BLaER1 (cell line): Measurements from ENCODE around the gene ZFAND5.

Source experiments
- H3K27ac ChIP-seq: shearing (Covaris generic); formaldehyde crosslinking; 2 replicates; pipeline ENCODE4 v1.8.1; 2022
- H3K27me3 ChIP-seq: shearing (Covaris generic); formaldehyde crosslinking; 2 replicates; pipeline ENCODE4 v1.8.1; 2022
- H3K36me3 ChIP-seq: shearing (Covaris generic); formaldehyde crosslinking; 2 replicates; pipeline ENCODE4 v1.8.1; 2022
- H3K4me1 ChIP-seq: shearing (Covaris generic); formaldehyde crosslinking; 2 replicates; pipeline ENCODE4 v1.8.1; 2022
- H3K4me2 ChIP-seq: shearing (Covaris generic); formaldehyde crosslinking; 2 replicates; pipeline ENCODE4 v1.8.1; 2022
- H3K4me3 ChIP-seq: shearing (Covaris generic); formaldehyde crosslinking; 2 replicates; pipeline ENCODE4 v1.8.1; 2022
- H3K9ac ChIP-seq: shearing (Covaris generic); formaldehyde crosslinking; 2 replicates; pipeline ENCODE4 v1.8.1; 2022
- H3K9me3 ChIP-seq: shearing (Covaris generic); formaldehyde crosslinking; 2 replicates; pipeline ENCODE4 v1.8.1; 2022
- H4K20me1 ChIP-seq: shearing (Covaris generic); formaldehyde crosslinking; 2 replicates; pipeline ENCODE4 v1.8.1; 2022
- Cebpa-rat ChIP-seq: shearing (Covaris generic); IDR thresholded peaks from 2 replicates; pipeline ENCODE4 v1.8.1; 2022

Gene ZFAND5

GRCh38 chr9:72333709-72334108 is 31.3 kb downstream of the ZFAND5 start:
- H3K4me3 ChIP-seq, result no peak overlapping the region
- no peak overlapping the region for H3K4me2 ChIP-seq
- no peaks in the 10 kb centered on the region for H3K9me3 ChIP-seq
- H3K27ac ChIP-seq, result no peak overlapping the region
- no peaks in the 10 kb centered on the region for H3K36me3 ChIP-seq
- H3K4me1 ChIP-seq, result peaks cover 11% of the 10 kb centered on the region
- no peaks in the 10 kb centered on the region for H3K27me3 ChIP-seq
- no peaks in the 10 kb centered on the region for H4K20me1 ChIP-seq
- no peak for TF ChIP-seq Cebpa-rat
- H3K9ac ChIP-seq, result no peak overlapping the region

DNA sequence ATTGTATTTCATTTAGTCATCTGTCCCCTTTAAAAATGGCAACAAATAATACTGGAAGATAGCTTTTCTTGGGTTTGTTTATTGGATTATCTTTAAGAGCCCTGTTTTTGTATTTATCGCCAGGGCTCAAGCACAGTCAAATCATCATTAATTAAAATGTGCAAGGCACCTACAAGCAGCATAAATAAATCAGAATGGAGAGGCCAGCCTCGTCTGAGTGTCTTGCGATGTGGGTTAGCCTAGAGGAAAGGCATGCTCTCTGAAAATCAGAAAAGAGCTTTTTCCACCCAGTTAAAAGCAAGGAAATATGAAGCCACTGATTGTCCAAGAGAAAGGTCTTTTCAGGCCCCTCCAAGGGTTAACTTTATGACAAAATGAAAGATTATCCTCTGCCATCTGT is 31.8 kb downstream of the ZFAND5 start:
- H3K4me1 ChIP-seq, result peaks cover 6% of the 10 kb centered on the region
- H3K27ac ChIP-seq, result no peak overlapping the region
- no peaks in the 10 kb centered on the region for H4K20me1 ChIP-seq
- no peaks in the 10 kb centered on the region for H3K36me3 ChIP-seq
- H3K4me3 ChIP-seq, result no peak overlapping the region
- H3K9ac ChIP-seq, result no peak overlapping the region
- TF ChIP-seq Cebpa-rat, result no peak
- no peaks in the 10 kb centered on the region for H3K27me3 ChIP-seq
- no peak overlapping the region for H3K4me2 ChIP-seq
- no peaks in the 10 kb centered on the region for H3K9me3 ChIP-seq

DNA sequence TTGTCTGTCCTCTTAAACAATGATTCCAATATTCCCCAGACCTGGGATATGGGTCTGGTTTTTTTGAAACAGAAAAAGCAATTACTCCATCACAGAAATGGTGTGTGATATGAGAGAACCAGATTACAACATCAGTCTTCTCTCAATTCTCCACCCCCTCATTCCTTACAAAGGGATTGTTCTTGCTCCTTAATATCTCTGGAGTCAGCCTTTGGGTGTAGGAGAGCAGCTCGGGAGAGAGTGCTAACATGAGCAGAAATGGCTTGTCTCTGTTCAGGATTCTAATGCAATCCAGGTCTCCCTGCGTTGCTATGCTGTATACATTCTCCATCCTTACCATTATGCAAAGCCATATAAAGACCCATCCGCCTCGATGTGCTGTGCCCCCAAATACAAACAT is 32.7 kb downstream of the ZFAND5 start:
- H3K36me3 ChIP-seq, result no peaks in the 10 kb centered on the region
- no peak for TF ChIP-seq Cebpa-rat

DNA sequence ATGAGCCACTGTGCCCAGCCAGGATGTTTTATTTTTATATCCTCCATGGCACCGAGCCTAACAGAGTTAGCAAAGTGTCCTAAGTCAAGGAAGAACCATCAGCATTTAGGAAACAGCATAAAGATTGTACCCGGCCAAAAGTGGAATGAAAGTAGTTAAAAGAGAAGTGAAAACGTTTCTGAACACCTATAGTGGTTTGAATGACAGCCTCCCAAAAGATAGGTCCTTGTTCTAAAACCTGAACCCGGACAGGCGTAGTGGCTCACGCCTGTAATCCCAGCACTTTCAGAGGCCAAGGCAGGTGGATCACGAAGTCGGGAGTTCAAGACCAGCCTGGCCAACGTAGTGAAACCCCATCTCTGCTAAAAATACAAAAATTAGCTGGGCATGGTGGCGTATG is 37.4 kb downstream of the ZFAND5 start:
- no peak for TF ChIP-seq Cebpa-rat
- Histone ChIP-seq H3K27ac (no peak overlapping the region), H4K20me1 (no peaks in the 10 kb centered on the region)

More for the DNA sequence above, 32.7 kb downstream of the ZFAND5 start:
- no peak overlapping the region for H3K4me2 ChIP-seq
- no peak overlapping the region for H3K9ac ChIP-seq
- H3K27ac ChIP-seq, result no peak overlapping the region
- no peak overlapping the region for H3K4me3 ChIP-seq
- H3K27me3 ChIP-seq, result no peaks in the 10 kb centered on the region
- no peaks in the 10 kb centered on the region for H3K4me1 ChIP-seq
- no peaks in the 10 kb centered on the region for H4K20me1 ChIP-seq
- no peaks in the 10 kb centered on the region for H3K9me3 ChIP-seq

DNA sequence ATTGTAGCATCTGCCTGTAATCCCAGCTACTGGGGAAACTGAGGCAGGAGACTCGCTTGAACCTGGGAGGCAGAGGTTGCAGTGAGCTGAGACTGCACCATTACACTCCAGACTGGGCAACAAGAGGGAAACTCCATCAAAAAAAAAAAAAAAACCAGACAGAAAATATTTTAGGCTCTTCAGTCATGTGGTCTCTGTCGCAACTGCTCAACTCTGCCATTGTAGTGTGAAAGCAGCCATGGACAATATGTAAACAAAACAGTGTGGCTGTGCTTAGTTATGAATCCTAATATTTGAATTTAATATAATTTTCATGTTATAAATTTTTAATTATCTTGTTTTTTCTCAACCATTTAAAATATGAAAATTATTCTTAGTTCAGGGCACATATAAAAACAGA is 38.4 kb downstream of the ZFAND5 start:
- no peaks in the 10 kb centered on the region for H3K27me3 ChIP-seq
- H4K20me1 ChIP-seq, result no peaks in the 10 kb centered on the region
- no peaks in the 10 kb centered on the region for H3K4me1 ChIP-seq
- no peak overlapping the region for H3K4me3 ChIP-seq
- no peaks in the 10 kb centered on the region for H3K9me3 ChIP-seq
- no peaks in the 10 kb centered on the region for H3K36me3 ChIP-seq
- H3K9ac ChIP-seq, result no peak overlapping the region
- no peak overlapping the region for H3K27ac ChIP-seq
- H3K4me2 ChIP-seq, result no peak overlapping the region
- TF ChIP-seq Cebpa-rat, result no peak

More for the DNA sequence above, 37.4 kb downstream of the ZFAND5 start:
- Histone ChIP-seq H3K36me3 (no peaks in the 10 kb centered on the region), H3K9me3 (no peaks in the 10 kb centered on the region), H3K4me1 (no peaks in the 10 kb centered on the region), H3K27me3 (no peaks in the 10 kb centered on the region), H3K4me2 (no peak overlapping the region), H3K9ac (no peak overlapping the region), H3K4me3 (no peak overlapping the region)

DNA sequence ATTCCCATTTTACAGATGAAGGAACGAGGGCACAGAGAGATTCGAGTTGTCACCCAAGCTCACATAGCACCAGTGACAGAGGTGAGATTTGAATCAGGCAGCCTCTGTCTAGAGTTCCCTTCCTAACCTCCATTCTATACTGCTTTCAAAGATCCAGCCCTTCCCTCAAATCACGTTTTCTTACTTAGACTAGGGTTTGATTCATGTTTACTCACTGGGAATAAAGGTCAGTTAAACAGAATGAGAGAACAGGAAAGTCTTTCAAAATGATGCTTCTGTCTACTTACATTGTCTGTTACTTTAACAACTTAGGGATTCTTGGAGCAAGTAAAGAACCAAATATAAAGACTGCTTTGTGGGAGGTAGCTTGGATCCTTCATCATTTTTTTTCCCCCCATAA is 40.0 kb downstream of the ZFAND5 start:
- no peaks in the 10 kb centered on the region for H4K20me1 ChIP-seq
- H3K27me3 ChIP-seq, result no peaks in the 10 kb centered on the region
- H3K4me3 ChIP-seq, result no peak overlapping the region
- no peak overlapping the region for H3K9ac ChIP-seq
- no peak overlapping the region for H3K27ac ChIP-seq
- no peak overlapping the region for H3K4me2 ChIP-seq
- H3K36me3 ChIP-seq, result no peaks in the 10 kb centered on the region
- TF ChIP-seq Cebpa-rat, result no peak
- H3K4me1 ChIP-seq, result no peaks in the 10 kb centered on the region
- H3K9me3 ChIP-seq, result no peaks in the 10 kb centered on the region

GRCh38 chr9:72322678-72323077 is 42.3 kb downstream of the ZFAND5 start:
- H3K27me3 ChIP-seq, result no peaks in the 10 kb centered on the region
- H3K27ac ChIP-seq, result no peak overlapping the region
- H3K36me3 ChIP-seq, result no peaks in the 10 kb centered on the region
- H3K4me3 ChIP-seq, result no peak overlapping the region
- no peaks in the 10 kb centered on the region for H3K9me3 ChIP-seq
- no peak overlapping the region for H3K4me2 ChIP-seq
- no peak for TF ChIP-seq Cebpa-rat
- no peaks in the 10 kb centered on the region for H3K4me1 ChIP-seq
- H3K9ac ChIP-seq, result no peak overlapping the region
- no peaks in the 10 kb centered on the region for H4K20me1 ChIP-seq

DNA sequence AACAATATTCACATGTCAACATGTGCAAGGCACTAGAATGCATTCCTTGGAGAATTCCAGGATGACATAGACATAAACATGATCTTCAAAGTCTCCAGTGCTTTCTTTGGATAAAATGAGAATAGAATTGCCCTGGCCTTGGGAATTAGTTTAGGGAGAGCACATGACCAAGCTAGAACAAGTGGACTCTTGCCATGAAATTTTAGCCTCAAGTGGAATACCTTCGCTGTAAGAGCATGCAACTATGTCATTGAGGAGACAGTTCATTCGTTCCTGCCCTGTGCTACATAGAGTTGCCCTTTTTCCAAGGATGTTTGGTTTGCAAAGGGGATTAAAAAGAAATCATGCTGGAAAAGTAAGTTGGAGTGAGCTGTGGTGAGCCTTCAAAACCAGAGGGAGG is 42.7 kb downstream of the ZFAND5 start:
- Histone ChIP-seq H3K9ac (no peak overlapping the region), H4K20me1 (no peaks in the 10 kb centered on the region)

DNA sequence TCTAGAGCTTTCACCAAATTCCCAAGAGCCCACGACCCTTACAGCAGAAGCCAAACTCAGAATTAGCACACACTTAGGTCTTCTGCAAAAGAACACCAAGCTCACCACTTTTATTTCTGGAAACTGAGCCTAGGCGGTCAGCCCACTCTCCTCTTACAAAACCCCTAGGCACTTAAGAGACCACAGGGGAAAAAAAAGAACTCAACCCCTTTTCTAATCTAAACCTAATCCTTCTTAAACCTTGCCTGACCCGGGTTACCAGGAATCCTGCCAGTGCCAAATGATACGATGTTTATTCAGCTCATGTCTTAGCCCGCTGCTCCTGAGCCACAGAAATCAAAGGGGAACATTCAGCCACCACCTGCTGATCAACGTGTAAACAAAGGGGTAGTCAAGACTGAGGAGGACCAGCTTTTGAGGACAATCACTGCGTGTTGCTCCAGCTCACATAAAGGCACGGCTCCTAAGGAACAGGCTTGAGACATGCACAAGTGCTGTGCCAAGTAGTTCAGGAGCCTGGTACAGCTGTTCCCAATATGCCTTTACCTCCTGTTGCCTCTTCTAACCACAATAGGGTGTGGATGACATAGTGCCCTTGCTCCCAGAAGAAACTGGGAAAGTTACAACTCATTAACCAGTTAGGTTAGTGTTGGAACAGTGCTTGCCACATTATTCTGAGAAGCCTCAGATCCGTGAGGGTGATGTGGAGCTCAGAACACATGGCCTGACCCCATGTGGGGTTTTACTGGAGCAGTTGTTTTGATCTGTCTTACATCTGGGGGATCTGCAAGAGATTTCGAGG is 49.3 kb downstream of the ZFAND5 start:
- Histone ChIP-seq H3K27me3 (no peaks in the 10 kb centered on the region), H3K4me3 (peak overlapping the region; percentile 55), H3K36me3 (no peaks in the 10 kb centered on the region), H4K20me1 (no peaks in the 10 kb centered on the region), H3K4me1 (peaks cover 36% of the 10 kb centered on the region), H3K27ac (peak overlapping the region; percentile 75; the same call in 1 of the 2 replicates), H3K9ac (peak overlapping the region; percentile 70; the same call in 1 of the 2 replicates), H3K4me2 (peak overlapping the region; percentile 87), H3K9me3 (no peaks in the 10 kb centered on the region)
- TF ChIP-seq Cebpa-rat, result no peak

More for the DNA sequence above, 42.7 kb downstream of the ZFAND5 start:
- no peak overlapping the region for H3K4me3 ChIP-seq
- H3K4me1 ChIP-seq, result no peaks in the 10 kb centered on the region
- no peak for TF ChIP-seq Cebpa-rat
- no peaks in the 10 kb centered on the region for H3K36me3 ChIP-seq
- H3K9me3 ChIP-seq, result no peaks in the 10 kb centered on the region
- no peaks in the 10 kb centered on the region for H3K27me3 ChIP-seq
- H3K4me2 ChIP-seq, result no peak overlapping the region
- H3K27ac ChIP-seq, result no peak overlapping the region

- Histone ChIP-seq H3K36me3 (no peaks in the 10 kb centered on the region), H3K4me1 (peaks cover 36% of the 10 kb centered on the region), H3K9ac (peak overlapping the region; percentile 70), H3K27me3 (no peaks in the 10 kb centered on the region), H3K4me3 (peak overlapping the region; percentile 55), H3K9me3 (no peaks in the 10 kb centered on the region), H3K4me2 (peak overlapping the region; percentile 87), H3K27ac (peak overlapping the region; percentile 75), H4K20me1 (no peaks in the 10 kb centered on the region)
- no peak for TF ChIP-seq Cebpa-rat
Measured at GRCh38 chr9:72315089-72315509, 49.9 kb downstream of the ZFAND5 start.

GRCh38 chr9:72313507-72313906 is 51.5 kb downstream of the ZFAND5 start:
- no peak overlapping the region for H3K9ac ChIP-seq
- H3K4me3 ChIP-seq, result no peak overlapping the region
- peak overlapping the region; percentile 87 for H3K4me2 ChIP-seq
- H3K9me3 ChIP-seq, result no peaks in the 10 kb centered on the region
- no peaks in the 10 kb centered on the region for H4K20me1 ChIP-seq
- no peak for TF ChIP-seq Cebpa-rat
- peaks cover 41% of the 10 kb centered on the region for H3K4me1 ChIP-seq
- peak overlapping the region; percentile 7; the same call in 1 of the 2 replicates for H3K27ac ChIP-seq
- H3K36me3 ChIP-seq, result no peaks in the 10 kb centered on the region
- H3K27me3 ChIP-seq, result no peaks in the 10 kb centered on the region
